Liver (tissue), 3 donors: ENCODE results near the gene FRS3.

Experiments
- CTCF ChIP-seq: fragments of 150-350 bp; IDR thresholded peaks from 2 replicates; pipeline ENCODE4 v1.5.1; 2017; ENCODE audit warnings: improper control_type of control experiment, low read depth, low read length; ENCODE audit not compliant: missing input control
- RAD21 ChIP-seq, 2 donors: IDR thresholded peaks; 2 replicates each; pipeline ENCODE4 v1.6.1; 2016; ENCODE audit warnings: antibody characterized with exemption in 2 of 2, mild to moderate bottlenecking in 2 of 2
- RXRA ChIP-seq, 2 donors: IDR thresholded peaks; 2 replicates each; pipeline ENCODE4 v1.6.1; 2017 to 2018; ENCODE audit warnings: antibody characterized with exemption in 2 of 2, mild to moderate bottlenecking in 1 of 2
- TAF1 ChIP-seq: conservative IDR thresholded peaks from 2 replicates; pipeline ENCODE4 v1.6.1; 2016; ENCODE audit warnings: antibody characterized with exemption, mild to moderate bottlenecking
- ZBTB33 ChIP-seq: IDR thresholded peaks from 2 replicates; pipeline ENCODE4 v1.6.1; 2016; ENCODE audit warnings: antibody characterized with exemption
- donor health status: healthy.
- donor health status: healthy.

DNA sequence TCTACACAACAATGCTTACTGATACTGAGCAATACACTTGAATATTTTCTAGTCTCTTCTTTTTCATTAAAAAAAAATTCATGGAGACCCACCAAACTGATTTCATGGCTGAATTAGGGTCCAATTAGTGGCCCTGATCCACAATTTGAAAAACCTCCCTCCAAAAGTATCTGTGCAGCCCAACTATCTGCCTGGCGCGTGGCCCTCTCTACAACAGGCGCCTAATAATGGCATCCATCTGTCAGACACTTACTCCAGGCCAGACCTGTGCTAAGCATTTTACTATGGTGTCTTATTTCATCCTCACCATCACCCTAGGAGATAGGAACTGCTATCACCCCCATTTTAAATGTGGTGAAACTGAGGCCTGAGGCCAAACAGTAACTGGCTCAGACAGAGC, 58.3 kb downstream of the FRS3 start:
- TF ChIP-seq CTCF, result no peak
- no peak for TF ChIP-seq TAF1
- no peak for TF ChIP-seq RAD21 (IDR thresholded peaks at IDR 0.05)
- TF ChIP-seq RXRA (IDR thresholded peaks at IDR 0.05), result no peak
- no peak for TF ChIP-seq ZBTB33
